ENCODE results near the gene ABHD15. TPM values are rescaled to one million over a fixed set of nuclear protein-coding genes. Genes with fewer than 3 reads are reported as not detected.

ABHD15 gene
- total RNA-seq, 1 donor from 2014 or later = 14.3 TPM

DNA sequence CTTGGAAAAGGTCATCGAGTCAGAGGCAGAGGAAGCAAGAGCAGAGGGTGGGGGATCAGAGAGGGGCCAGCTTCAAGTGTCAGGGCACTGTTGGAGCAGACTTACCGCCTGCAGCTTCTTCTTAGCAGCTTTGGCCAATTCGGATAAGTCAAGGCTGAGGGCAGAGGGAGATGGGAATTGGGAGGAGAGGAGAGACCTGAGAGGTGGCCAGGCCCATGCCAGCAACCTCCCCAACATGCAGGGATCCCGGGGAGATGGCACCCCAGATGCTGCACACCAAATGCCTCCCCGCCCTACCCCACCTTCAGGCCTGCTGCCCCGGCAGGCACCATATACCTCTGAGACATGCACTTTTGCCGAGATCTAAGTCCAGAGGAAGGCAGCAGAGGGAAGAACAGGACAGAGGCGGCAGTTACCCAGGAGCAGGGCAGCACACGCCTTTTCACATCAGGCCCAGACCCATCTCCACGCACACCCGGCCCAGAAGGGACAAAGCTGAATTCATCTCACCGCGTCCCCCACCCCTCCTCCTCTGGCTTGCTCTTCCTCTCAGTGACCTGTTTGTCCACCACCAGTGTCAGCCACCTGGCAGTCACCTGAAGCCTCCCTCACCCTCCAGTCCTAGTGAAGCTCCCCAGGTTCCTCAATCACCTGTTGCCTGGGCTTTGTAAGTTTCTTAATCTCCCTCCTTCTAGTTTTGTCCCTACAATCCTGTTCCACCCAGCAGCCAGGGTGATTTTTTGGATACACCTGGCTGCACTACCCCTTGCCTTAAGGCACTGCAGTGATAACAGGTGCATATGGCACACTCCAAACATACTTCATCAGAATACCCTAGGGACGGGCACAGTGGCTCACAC is 12.0 kb upstream of the ABHD15 start:
- no peak for TF ChIP-seq CTCF (IDR thresholded peaks at IDR 0.05)
- Histone ChIP-seq H3K27me3 (ENCODE audit: low read depth) (no peaks in the 10 kb centered on the region), H3K36me3 (peaks cover 86% of the 10 kb centered on the region), H3K4me1 (peaks cover 12% of the 10 kb centered on the region), H3K4me3 (no peak overlapping the region), H3K9me3 (no peaks in the 10 kb centered on the region), H3K27ac (no peak overlapping the region)
- no peak for DNase-seq
- ATAC-seq = no peak
- intact Hi-C loops (cut with DNase I) = no loop called here

GRCh38 chr17:29577385-29578211 is 10.8 kb upstream of the ABHD15 start:
- Histone ChIP-seq H3K36me3 (peaks cover 89% of the 10 kb centered on the region), H3K27ac (no peak overlapping the region), H3K4me1 (peaks cover 14% of the 10 kb centered on the region), H3K9me3 (no peaks in the 10 kb centered on the region), H3K4me3 (no peak overlapping the region), H3K27me3 (ENCODE audit: low read depth) (no peaks in the 10 kb centered on the region)
- ATAC-seq (no peak), DNase-seq (peak; percentile 41)
- intact Hi-C loops (cut with DNase I) = no loop called here
- TF ChIP-seq CTCF (IDR thresholded peaks at IDR 0.05) = no peak

DNA sequence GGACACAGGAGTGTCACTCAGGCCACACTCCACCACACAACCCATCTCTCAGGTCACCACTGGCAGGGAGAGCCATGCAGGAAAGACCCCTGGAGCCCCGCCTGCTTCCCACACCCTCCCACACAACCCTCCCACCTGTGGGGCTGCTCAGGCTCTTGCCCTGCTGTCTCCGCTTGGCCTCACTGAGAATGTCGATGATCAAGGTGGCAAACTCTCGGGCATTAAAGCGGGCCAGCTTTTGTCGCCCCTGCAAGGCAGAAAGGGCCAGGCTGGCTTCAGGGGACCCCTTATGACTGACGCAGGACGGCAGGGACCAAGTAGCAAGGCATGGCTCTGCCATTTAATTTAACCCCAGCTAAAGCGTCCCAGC is 10.1 kb upstream of the ABHD15 start:
- Histone ChIP-seq H3K4me1 (peaks cover 20% of the 10 kb centered on the region), H3K36me3 (peaks cover 84% of the 10 kb centered on the region), H3K9me3 (no peaks in the 10 kb centered on the region), H3K27ac (no peak overlapping the region), H3K4me3 (no peak overlapping the region), H3K27me3 (ENCODE audit: low read depth) (no peaks in the 10 kb centered on the region)
- no peak for TF ChIP-seq CTCF (IDR thresholded peaks at IDR 0.05)
- intact Hi-C loops (cut with DNase I) = no loop called here
- no peak for ATAC-seq
- no peak for DNase-seq

DNA sequence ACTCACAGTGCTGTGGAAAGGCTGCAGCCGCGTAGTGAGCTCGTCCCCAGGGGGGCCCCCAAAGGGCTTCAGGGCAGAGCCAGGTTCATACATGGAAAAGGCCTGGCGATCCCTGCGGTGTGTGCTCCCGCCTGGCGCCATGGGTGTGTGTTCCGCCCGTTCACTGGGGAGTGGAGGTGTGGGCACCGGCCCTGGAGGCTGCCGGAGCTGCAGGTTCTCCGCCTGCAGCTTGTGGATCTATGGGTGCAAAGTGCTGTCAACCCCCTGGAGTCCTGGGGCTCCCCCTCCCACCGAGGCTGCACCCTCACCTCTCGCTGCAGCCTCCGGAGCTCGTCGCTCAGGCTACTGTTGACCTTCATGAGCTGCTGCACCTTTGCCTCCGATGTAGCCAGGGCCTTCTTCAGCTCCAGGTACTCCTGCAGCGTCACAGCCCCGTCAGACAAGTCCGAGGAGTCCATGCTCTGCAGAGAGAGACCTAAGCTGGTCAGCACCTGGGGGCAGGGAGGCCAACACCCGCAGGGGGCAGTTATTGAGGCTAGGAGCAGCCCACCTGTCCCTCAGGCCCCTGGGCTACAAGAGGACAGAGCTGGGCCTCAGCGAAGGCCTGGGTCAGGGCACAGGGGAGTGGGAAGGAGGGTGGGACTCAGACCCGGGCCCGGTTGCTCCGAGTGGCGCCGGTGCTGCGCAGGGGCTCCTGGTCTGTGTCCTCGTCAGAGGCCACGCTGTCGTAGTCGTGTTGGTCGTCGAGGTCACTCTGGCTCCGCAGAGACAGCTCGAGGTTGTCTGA is 9.6 kb upstream of the ABHD15 start:
- intact Hi-C loops (cut with DNase I) = no loop called here
- no peak for DNase-seq
- no peak for TF ChIP-seq CTCF (IDR thresholded peaks at IDR 0.05)
- ATAC-seq = no peak
- H3K4me3 ChIP-seq = no peak overlapping the region
- H3K9me3 ChIP-seq = no peaks in the 10 kb centered on the region
- peaks cover 82% of the 10 kb centered on the region for H3K36me3 ChIP-seq
- H3K4me1 ChIP-seq = peaks cover 22% of the 10 kb centered on the region
- H3K27ac ChIP-seq = no peak overlapping the region
- no peaks in the 10 kb centered on the region for H3K27me3 ChIP-seq (ENCODE audit: low read depth)

DNA sequence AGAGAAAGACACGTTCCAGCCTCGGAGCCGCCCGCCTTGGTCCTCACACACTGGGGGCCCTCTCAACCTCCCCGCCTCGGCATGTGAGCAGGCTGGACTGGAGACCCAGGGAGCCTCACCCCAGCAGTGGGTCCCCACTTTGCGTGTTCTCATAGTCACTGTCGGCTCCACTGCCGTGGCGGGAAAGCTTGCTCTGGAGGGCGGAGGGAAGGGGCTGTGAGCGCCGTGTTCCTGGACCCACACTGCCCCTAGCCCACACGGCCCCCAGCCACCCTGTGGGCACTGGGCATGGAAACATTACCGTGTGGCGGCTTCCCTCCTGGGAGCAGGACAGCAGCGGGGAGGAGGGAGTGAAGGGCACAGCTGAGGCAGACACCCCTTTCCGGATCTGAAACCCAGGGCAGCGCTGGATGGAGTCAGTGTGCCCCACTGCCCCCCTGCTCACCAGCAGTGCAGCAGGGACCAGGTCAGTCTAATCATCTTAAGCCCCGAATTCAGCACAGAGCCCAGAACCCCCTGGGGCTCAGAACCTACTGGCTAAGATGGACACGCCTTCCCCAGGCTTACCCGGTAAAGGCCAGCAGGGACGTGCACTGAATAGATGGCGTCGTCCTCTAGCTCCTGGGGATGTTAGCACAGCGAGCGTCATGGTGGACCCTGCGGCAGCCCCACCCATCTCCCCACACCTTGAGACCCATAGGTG is 8.8 kb upstream of the ABHD15 start:
- ATAC-seq = no peak
- intact Hi-C loops (cut with DNase I) = no loop called here
- Histone ChIP-seq H3K4me1 (peaks cover 20% of the 10 kb centered on the region), H3K27ac (no peak overlapping the region), H3K36me3 (peaks cover 80% of the 10 kb centered on the region), H3K9me3 (no peaks in the 10 kb centered on the region), H3K27me3 (ENCODE audit: low read depth) (no peaks in the 10 kb centered on the region), H3K4me3 (no peak overlapping the region)
- DNase-seq = no peak
- TF ChIP-seq CTCF (IDR thresholded peaks at IDR 0.05) = no peak

Measured in lower lobe of right lung (tissue), 2 donors.